Fibroblast of the aortic adventitia (primary cell): ENCODE data around the gene EPHB1. TPM values are rescaled to one million over a fixed set of nuclear protein-coding genes. Genes with fewer than 3 reads are reported as not detected.

ENCODE experiments used
- DNase-seq: peaks from one replicate; pipeline ENCODE4 v3.0.0-alpha.2; 2010; ENCODE audit warnings: low read depth
- H3K4me3 ChIP-seq: 2 replicates; pipeline ENCODE4 v1.5.1; 2011; ENCODE audit warnings: low read depth, mild to moderate bottlenecking, control low read depth, low read length, moderate library complexity
- CTCF ChIP-seq: IDR thresholded peaks from 2 replicates; pipeline ENCODE4 v1.5.1; 2011; ENCODE audit warnings: mild to moderate bottlenecking, low read length, control low read depth, inconsistent platforms; ENCODE audit not compliant: insufficient read depth
- total RNA-seq: library from RNA; depleted of rRNA; stranded (reverse); fragments of >200 nt; gene quantifications from 2 replicates; pipeline ENCODE4 v1.2.3, GENCODE V29; 2012; ENCODE audit warnings: low replicate concordance

The EPHB1 gene
- total RNA-seq, 1 donor, result 1.2 TPM

GRCh38 chr3:134850761-134851160 lies 55.7 kb downstream of the EPHB1 start:
- H3K4me3 ChIP-seq, result no peak overlapping the region
- no peak for DNase-seq
- no peak for TF ChIP-seq CTCF

GRCh38 chr3:134852132-134852531 lies 57.1 kb downstream of the EPHB1 start:
- no peak for TF ChIP-seq CTCF
- no peak for DNase-seq
- H3K4me3 ChIP-seq, result no peak overlapping the region

GRCh38 chr3:134852893-134853351 lies 57.9 kb downstream of the EPHB1 start:
- DNase-seq, result no peak
- no peak for TF ChIP-seq CTCF

GRCh38 chr3:134854254-134854653 lies 59.2 kb downstream of the EPHB1 start:
- no peak for DNase-seq
- no peak for TF ChIP-seq CTCF
- H3K4me3 ChIP-seq, result no peak overlapping the region

More at GRCh38 chr3:134852893-134853351, 57.9 kb downstream of the EPHB1 start:
- no peak overlapping the region for H3K4me3 ChIP-seq

- DNase-seq, result no peak
- TF ChIP-seq CTCF, result no peak
- no peak overlapping the region for H3K4me3 ChIP-seq
These were observed 62.3 kb downstream of the EPHB1 start for GRCh38 chr3:134857356-134857755.

- DNase-seq, result no peak
- H3K4me3 ChIP-seq, result no peak overlapping the region
- no peak for TF ChIP-seq CTCF
These were observed 62.8 kb downstream of the EPHB1 start for GRCh38 chr3:134857776-134858362.

GRCh38 chr3:134858441-134859035 lies 63.5 kb downstream of the EPHB1 start:
- no peak for TF ChIP-seq CTCF
- no peak overlapping the region for H3K4me3 ChIP-seq

More at GRCh38 chr3:134858441-134859035, 63.5 kb downstream of the EPHB1 start:
- no peak for DNase-seq
